ENCODE data around the gene NCKAP5L.

The NCKAP5L gene

DNA sequence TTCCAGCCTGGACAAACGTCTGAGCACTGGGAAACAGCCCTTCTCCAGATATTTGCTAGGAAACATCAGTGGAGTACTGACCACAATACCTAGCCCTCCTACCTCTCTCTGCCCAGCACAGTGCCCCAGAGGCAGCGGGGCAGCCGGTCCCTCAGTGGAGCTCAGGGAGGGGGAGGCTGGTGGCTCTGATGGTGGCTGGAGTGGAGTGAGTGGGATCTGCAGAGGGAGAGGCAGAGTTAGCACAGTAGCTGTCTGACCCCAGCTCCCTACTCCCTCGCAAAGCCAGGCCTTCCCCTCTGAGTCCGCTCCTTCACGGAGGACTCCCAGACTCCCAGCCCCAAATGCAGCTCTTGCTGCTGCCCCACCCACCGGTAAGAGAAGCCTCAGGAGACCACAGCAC lies 30.0 kb downstream of the NCKAP5L start:
- no peak for DNase-seq (ENCODE audit: low spot score)
- Histone ChIP-seq H3K4me3 (no peak overlapping the region), H3K27ac (no peak overlapping the region)

GRCh38 chr12:49797449-49797776 lies 30.8 kb downstream of the NCKAP5L start:
- Histone ChIP-seq H3K27ac (no peak overlapping the region), H3K4me3 (no peak overlapping the region)
- TF ChIP-seq, protein P1, sequence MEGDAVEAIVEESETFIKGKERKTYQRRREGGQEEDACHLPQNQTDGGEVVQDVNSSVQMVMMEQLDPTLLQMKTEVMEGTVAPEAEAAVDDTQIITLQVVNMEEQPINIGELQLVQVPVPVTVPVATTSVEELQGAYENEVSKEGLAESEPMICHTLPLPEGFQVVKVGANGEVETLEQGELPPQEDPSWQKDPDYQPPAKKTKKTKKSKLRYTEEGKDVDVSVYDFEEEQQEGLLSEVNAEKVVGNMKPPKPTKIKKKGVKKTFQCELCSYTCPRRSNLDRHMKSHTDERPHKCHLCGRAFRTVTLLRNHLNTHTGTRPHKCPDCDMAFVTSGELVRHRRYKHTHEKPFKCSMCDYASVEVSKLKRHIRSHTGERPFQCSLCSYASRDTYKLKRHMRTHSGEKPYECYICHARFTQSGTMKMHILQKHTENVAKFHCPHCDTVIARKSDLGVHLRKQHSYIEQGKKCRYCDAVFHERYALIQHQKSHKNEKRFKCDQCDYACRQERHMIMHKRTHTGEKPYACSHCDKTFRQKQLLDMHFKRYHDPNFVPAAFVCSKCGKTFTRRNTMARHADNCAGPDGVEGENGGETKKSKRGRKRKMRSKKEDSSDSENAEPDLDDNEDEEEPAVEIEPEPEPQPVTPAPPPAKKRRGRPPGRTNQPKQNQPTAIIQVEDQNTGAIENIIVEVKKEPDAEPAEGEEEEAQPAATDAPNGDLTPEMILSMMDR (IDR thresholded peaks at IDR 0.05) = no peak
- DNase-seq (ENCODE audit: low spot score) = no peak

More for the DNA sequence above, 30.0 kb downstream of the NCKAP5L start:
- TF ChIP-seq, protein P1 (IDR thresholded peaks at IDR 0.05) = no peak

DNA sequence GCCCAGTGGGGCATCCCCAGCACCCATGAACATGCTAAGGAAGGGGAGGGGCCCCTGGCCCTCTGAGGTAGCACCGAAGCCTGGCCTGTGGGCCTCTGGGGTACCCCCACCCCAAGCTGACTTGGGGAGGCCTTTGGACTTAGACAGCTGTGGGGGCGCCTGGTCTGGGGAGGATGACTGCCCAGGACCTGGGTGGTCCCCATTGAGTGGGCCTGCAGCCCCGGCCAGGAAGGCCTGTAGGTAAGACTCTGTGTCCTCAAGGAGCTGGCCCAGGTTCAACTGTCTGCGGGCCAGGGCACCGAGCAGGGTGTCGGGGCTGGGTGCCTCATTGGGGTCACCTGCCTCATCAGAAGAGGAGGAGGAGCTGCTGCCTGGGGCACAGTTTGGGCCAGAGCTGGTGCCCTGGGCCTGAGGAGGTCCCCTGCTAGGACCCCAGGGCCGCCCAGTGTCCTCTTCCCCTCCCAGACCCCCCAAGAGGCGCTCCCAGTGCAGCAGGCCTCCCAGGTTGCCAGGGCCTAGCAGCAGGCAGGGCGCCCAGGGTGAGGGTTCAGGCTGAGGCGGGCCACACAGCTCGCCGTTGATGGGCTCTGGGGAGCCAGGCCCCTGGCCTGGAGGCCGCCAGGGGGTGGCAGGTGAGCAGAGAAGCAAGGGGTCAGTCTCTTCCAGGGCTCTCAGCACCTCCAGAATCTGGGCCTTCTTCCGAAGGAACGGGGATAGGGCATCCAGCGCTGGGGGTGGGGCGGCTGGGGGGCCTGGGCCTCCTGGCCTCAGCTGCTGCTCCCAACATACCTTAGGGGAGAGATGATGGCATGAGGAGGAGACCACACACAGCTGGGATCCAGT lies 31.4 kb downstream of the NCKAP5L start:
- no peak for DNase-seq (ENCODE audit: low spot score)
- Histone ChIP-seq H3K4me3 (no peak overlapping the region), H3K27ac (no peak overlapping the region)
- TF ChIP-seq, protein P1 (IDR thresholded peaks at IDR 0.05) = no peak

GRCh38 chr12:49796155-49796554 lies 32.1 kb downstream of the NCKAP5L start:
- no peak for DNase-seq (ENCODE audit: low spot score)
- no peak overlapping the region for H3K27ac ChIP-seq
- no peak overlapping the region for H3K4me3 ChIP-seq
- TF ChIP-seq, protein P1 (IDR thresholded peaks at IDR 0.05) = no peak

DNA sequence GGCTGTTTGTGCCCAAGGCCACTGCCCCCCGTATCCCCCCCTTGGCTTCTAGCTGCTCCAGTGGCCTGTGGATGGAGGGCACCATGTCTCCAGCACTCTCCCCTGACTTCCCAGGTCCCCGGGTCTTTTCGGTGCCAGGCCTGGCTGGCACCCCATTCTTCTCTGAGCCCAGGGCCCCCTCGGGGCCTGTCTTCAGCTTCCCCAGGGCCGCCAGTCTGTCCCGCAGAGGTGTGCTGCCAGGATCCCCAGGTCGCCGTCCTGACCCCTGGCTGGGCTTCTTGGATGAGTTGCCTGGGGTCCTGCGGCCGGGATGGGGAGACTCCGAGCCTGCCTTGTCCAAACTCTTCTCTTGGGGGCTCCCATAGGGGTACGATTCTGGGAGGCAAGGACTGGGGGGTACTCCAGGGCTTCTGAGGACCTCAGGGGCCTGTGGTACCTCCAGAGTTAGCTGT lies 32.5 kb downstream of the NCKAP5L start:
- DNase-seq (ENCODE audit: low spot score) = no peak
- H3K4me3 ChIP-seq = no peak overlapping the region
- TF ChIP-seq, protein P1 (IDR thresholded peaks at IDR 0.05) = no peak
- H3K27ac ChIP-seq = no peak overlapping the region

DNA sequence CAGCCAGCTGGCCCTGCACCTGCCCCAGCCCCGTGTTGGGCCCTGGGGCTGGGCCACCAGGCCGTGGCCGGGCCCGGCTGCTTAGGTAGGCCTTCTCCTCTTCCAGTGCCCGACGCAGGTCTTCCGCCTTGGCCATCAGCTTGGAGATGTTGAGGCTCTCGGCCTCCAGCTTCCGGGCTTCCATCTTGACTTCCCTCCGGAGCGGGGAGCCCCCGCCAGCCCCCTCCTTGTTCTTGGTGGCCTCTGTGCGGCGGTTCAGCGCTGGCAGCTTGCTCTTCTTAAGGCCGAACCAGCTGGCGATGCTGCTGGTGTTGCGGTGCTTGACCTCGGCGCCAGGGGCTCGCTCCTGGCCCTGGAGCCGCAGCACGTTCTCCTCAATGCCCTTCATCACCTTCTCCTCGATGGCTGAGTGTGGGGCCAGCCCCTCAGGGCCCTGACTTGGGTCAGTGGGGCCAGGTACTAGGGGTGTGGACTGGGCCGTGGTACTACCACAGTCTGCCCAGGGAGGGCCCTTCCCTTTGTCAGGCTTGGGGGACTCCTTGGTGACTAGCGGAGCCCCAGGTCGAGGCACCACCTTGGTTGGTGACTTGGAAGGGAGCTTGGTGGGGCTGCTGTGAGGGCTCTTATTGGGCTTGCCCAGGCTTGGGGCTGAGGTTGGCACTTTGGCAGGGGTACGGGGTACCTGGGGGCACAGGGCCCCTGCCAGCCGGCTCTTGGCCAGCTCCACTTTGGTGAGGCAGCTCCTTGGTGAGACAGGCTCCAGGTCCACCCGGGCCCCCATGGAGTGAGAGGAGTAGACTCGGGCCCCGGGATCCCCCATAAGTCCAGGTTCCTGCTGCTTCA lies 33.2 kb downstream of the NCKAP5L start:
- no peak for DNase-seq (ENCODE audit: low spot score)
- TF ChIP-seq, protein P1 (IDR thresholded peaks at IDR 0.05) = no peak
- Histone ChIP-seq H3K27ac (no peak overlapping the region), H3K4me3 (no peak overlapping the region)
